Lower leg skin (tissue), 4 donors: ENCODE results near the gene THOP1. TPM values are rescaled to one million over a fixed set of nuclear protein-coding genes. Genes with fewer than 3 reads are reported as not detected.

Experiments used
- DNase-seq, 2 donors: peaks; one replicate each; pipeline ENCODE4 v3.0.0-alpha.2; 2019; ENCODE audit warnings: low spot score in 2 of 2
- H3K4me3 ChIP-seq: fragments of 200-600 bp; sonication (generic); 2 replicates; pipeline ENCODE4 v1.5.1; 2017; ENCODE audit warnings: mild to moderate bottlenecking, low read depth; ENCODE audit not compliant: poor library complexity, severe bottlenecking
- CTCF ChIP-seq, 3 donors: fragments of 450-650 bp; IDR thresholded peaks; one replicate each; pipeline ENCODE4 v1.5.1; 2016; ENCODE audit warnings: antibody characterized with exemption in 3 of 3, mild to moderate bottlenecking in 3 of 3, moderate library complexity in 2 of 3
- POLR2A ChIP-seq, 2 donors: fragments of 450-650 bp; IDR thresholded peaks; one replicate each; pipeline ENCODE4 v1.6.1; 2016 to 2017; ENCODE audit warnings: antibody characterized with exemption in 2 of 2, mild to moderate bottlenecking in 1 of 2, moderate library complexity in 1 of 2
- WGBS, 2 donors: methylation state at CpG; one replicate each; pipeline ENCODE4 v1.1.5; 2018; 5-methylcytosine and 5-hydroxymethylcytosine counted together
- intact Hi-C: fragments of 100-400 bp; cut with DNase I; formaldehyde crosslinking; loops from one replicate; pipeline ENCODE4 v1.15.0; 2023; ENCODE audit warnings: low total_unique reads
- total RNA-seq, 4 donors: library from RNA; depleted of rRNA; stranded (reverse); fragments of >200 nt; gene quantifications; one replicate each; pipeline ENCODE4 v1.1.0, GENCODE V29; 2016

Gene THOP1
- total RNA-seq, 4 donors from 2014 or later = 35.9 to 56.5 (median 43.7) TPM

DNA sequence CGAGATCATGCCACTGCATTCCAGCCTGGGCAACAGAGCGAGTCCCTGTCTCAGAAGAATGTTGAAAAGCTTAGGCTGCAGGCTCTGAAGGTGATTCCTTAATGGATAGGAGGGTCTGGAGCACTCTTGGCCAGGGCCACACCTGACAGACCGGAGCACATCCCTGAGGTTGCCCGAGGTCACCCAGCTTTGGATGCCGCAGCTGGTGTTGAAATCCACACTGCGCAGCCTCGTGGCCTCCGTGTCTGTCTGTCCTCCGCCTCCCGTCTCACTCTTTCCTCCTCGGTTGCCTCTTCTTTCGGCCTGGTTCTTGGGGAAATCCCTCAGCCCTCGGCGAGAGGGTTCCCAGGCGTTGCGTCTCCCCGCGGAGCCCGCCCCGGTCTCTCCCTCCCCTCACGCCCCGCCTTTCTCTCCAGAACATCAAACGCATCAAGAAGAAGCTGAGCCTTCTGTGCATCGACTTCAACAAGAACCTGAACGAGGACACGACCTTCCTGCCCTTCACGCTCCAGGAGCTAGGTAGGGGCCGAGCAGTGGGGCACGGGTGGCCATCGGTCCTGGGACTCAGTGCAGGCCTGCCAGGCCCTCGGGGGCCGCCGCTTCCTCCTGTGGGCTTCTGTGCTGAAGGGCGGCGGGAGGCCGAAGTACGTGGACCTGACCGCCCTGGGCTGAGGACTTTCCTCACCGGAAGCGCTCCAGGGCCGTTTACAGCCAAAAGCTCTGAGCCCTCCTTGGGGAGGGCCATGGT, 14.1 kb downstream of the THOP1 start:
- 90 to 92% methylated on average over 33 to 40 of the region's 41 CpGs for WGBS, 2 donors
- intact Hi-C loops = no loop called here
- DNase-seq = no peak
- no peak for TF ChIP-seq POLR2A (IDR thresholded peaks at IDR 0.05)
- no peak for TF ChIP-seq CTCF (IDR thresholded peaks at IDR 0.05)
- no peak overlapping the region for H3K4me3 ChIP-seq

GRCh38 chr19:2800506-2800905, 15.2 kb downstream of the THOP1 start:
- TF ChIP-seq CTCF (IDR thresholded peaks at IDR 0.05) (no peak), POLR2A (IDR thresholded peaks at IDR 0.05) (no peak)
- intact Hi-C loops = no loop called here
- H3K4me3 ChIP-seq = no peak overlapping the region
- 91 to 92% methylated on average over 20 to 22 of the region's 22 CpGs for WGBS, 2 donors
- DNase-seq = no peak

DNA sequence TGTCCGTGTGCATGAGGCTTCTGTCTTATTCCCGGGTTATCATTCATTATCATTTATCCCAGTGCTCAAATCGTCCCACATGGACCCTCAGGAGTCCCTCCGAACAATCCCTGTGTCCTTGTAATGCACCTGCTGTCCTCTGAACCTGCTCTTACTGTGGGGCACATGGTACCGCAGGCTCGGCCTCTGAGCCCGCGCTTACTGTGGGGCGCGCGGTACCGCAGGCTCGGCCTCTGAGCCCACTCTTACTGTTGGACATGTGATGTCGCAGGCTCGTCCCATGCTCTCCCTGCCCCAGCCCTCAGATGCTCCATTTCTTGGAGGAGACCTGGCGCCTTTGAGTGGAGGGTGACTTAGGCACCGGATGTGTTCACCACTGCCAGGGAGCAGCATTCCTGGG, 17.5 kb downstream of the THOP1 start:
- no peak for TF ChIP-seq POLR2A (IDR thresholded peaks at IDR 0.05)
- no peak for TF ChIP-seq CTCF (IDR thresholded peaks at IDR 0.05)
- no peak for DNase-seq
- intact Hi-C loops = no loop called here
- WGBS, 2 donors = 96 to 97% methylated on average over 17 of the region's 17 CpGs
- no peak overlapping the region for H3K4me3 ChIP-seq

DNA sequence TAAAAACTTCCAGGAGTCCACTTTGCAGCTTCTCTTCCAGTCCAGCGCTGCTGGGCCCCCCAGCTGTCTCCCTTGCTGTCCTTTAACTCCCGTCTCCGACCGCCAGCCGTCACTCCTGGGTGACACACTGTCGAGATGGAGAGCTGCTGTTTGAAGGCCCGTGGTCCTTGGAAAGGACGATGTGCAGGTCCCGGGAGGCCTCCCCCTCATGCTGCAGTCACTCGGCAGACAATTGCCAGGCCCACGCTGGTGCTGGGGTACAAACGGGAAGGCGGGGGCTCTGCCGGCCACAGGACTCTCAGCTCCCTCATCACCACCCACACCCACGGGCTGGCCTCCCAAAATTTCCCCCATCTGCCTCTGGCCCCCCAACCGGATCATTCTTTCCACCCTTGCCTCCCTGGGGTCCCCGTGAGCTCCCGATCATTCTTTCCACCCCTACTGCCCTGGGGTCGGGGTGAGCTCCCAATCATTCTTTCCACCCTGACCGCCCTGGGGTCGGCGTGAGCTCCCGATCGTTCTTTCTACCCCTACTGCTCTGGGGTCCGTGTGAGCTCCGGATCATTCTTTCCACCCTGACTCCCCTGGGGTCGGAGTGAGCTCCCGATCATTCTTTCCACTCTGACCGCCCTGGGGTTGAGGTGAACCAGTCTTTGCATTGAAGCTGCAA, 18.3 kb downstream of the THOP1 start:
- WGBS, 2 donors = 90 to 95% methylated on average over 29 of the region's 29 CpGs
- TF ChIP-seq POLR2A (IDR thresholded peaks at IDR 0.05) = no peak
- TF ChIP-seq CTCF (IDR thresholded peaks at IDR 0.05) = no peak
- no peak for DNase-seq
- H3K4me3 ChIP-seq = no peak overlapping the region
- intact Hi-C loops = no loop called here

- WGBS, 2 donors = 87 to 92% methylated on average over 27 of the region's 27 CpGs
- H3K4me3 ChIP-seq = no peak overlapping the region
- TF ChIP-seq POLR2A (IDR thresholded peaks at IDR 0.05) = no peak
- no peak for TF ChIP-seq CTCF (IDR thresholded peaks at IDR 0.05)
- intact Hi-C loops = no loop called here
- DNase-seq = no peak
Observed at GRCh38 chr19:2804156-2805004, 19.1 kb downstream of the THOP1 start.
